HG02852 (cell line): ENCODE measurements around the gene ALDH5A1.

Experiments
- ATAC-seq: cut with Tn5 transposase; IDR thresholded peaks from one replicate; pipeline ENCODE4 v1.9.1; 2021; ENCODE audit warnings: mild to moderate bottlenecking, moderate library complexity; ENCODE audit not compliant: unreplicated experiment

Gene ALDH5A1

GRCh38 chr6:24522228-24523176 is 27.7 kb downstream of the ALDH5A1 start:
- ATAC-seq: peak; percentile 56

DNA sequence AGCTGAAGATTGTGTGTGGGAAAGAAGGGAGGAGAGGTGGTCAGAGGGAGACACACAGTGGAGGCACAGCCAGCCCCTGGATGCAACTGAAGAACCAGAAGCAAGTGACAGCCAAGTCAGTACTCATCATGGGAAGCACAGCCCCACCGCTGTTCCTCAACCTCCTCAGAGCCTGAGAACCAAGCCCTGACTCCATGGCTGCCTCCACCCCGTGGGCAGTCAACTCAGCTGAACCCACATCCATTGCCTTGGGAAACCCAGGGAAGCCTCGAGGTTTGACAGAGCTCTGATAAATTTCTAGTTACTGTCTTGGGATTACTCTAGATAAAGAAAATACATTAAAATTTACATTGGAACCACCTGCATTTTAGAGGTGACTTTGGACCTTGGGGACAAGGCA is 29.6 kb downstream of the ALDH5A1 start:
- no peak for ATAC-seq

DNA sequence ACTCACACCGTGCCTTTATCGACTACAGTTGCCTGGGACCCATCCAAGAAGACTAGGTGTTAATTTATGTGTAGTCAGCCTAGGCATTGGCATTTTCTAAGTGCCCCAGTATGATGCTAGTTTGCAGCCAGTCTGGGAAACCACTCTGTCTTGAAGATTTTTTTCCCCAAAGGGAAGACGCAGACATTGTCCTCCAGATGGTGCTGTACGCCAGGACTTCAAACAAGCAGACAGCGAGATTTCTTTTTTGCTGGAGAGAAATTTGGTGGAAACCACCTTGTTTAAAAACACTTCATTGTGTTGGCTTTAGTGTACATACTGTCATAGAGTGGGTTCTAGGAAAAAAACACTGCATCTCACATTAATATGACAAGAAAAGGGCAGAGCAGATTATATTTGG is 30.0 kb downstream of the ALDH5A1 start:
- no peak for ATAC-seq

- no peak for ATAC-seq
These were observed 35.2 kb downstream of the ALDH5A1 start for GRCh38 chr6:24529985-24530384.

GRCh38 chr6:24534329-24534728 is 39.6 kb downstream of the ALDH5A1 start:
- ATAC-seq: no peak

DNA sequence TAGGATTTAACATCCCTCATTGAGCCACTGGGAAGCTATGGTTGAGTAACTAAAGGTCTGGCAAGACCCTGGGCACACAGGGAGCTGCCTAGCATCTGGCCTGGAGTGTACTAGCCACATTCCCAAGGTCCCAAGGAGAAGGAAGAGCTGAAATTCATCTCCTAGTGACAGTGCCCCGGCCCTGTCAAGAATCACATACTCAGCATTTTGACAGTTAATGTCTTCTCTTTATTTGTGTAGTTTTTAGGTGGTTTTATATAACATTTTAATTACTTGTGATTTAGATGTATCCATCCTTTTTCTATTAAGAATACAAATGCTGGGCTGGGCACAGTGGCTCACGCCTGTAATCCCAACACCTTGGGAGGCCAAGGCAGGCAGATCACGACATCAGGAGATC is 40.4 kb downstream of the ALDH5A1 start:
- ATAC-seq: no peak

- no peak for ATAC-seq
These were observed 41.7 kb downstream of the ALDH5A1 start for GRCh38 chr6:24536466-24536865.

GRCh38 chr6:24537082-24537699 is 42.4 kb downstream of the ALDH5A1 start:
- ATAC-seq: no peak

DNA sequence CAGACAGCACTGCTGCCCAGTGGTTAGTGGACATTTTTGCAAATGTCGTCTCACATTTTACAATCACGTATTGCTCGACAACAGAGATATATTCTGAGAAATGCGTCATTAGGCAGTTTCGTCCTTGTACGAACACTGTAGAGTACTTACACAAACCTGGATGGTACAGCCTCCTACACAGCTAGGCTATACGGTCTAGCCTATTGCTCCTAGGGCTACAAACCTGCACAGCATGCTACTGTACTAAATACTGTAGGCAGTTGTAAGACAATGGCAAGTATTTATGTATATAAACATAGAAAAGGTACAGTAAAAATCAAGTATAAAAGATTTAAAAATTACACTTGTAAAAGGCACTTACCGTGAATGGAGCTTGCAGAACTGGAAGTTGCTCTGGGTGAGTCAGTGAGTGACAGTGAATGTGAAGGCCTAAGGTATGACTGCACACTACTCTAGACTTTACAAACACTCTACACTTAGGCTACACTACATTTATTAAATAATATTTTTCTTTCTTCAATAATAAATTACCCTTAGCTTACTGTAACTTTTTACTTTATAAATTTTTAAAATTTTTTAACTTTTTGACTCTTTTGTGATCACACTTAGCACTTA is 43.1 kb downstream of the ALDH5A1 start:
- no peak for ATAC-seq

GRCh38 chr6:24539416-24539815 is 44.6 kb downstream of the ALDH5A1 start:
- ATAC-seq: no peak

- no peak for ATAC-seq
These were observed 45.4 kb downstream of the ALDH5A1 start for GRCh38 chr6:24540197-24540596.

GRCh38 chr6:24543683-24544082 is 48.9 kb downstream of the ALDH5A1 start:
- no peak for ATAC-seq

- no peak for ATAC-seq
These were observed 50.4 kb downstream of the ALDH5A1 start for GRCh38 chr6:24545183-24545582.

DNA sequence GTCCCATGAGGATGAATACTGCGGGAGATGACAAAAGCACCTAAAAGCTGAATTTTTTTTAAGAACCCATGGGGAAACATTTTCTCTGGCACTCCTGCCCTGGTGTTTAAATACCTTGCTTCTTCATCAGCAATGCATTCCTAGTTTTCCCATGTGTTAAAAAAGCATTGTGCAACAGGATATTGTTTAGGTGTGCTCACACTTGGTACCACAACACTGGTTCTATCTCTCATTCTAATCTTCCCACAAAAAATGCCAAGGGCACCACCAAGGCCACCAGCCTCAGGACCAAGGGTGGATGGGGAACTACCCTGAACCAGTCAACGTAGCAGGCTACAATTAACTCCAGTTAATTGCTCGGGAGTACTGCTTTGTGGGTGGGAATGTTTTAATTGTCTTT is 50.9 kb downstream of the ALDH5A1 start:
- ATAC-seq: no peak

DNA sequence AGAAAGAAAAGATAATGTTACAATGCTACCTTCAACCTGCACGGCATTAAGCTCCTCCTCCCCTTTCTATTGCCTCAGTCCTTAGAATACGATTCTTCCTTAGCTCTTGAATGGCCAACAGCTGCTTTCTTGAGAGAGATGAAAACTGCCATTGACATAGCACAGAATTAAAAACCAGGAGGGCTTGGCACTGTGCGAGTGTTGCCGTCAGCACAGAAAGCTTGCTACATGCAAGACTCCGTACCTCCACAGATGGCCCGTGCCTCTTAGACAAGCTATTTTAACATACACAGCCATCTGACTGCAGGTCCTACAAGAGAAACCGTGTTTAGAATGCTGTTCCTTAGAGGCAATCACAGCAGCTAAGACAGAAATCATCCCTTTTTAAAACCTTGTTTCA is 51.7 kb downstream of the ALDH5A1 start:
- no peak for ATAC-seq

GRCh38 chr6:24547243-24547642 is 52.5 kb downstream of the ALDH5A1 start:
- ATAC-seq: no peak

DNA sequence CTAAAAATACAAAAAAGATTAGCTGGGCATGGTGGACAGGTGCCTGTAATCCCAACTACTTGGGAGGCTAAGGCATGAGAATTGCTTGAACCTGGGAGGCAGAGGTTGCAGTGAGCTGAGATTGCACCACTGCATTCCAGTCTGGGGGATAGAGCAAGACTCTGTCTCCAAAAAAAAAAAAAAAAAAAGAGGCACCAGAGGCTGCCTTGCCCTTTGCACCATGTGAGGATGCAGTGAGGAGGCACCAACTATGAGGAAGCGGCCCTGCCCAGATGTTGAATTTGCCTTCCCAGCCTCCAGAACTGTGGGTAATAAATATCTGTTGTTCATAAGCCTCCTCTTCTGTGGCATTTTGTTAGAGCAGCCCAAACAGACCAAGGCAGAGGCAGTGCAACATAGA is 54.4 kb downstream of the ALDH5A1 start:
- no peak for ATAC-seq

GRCh38 chr6:24549674-24550353 is 55.0 kb downstream of the ALDH5A1 start:
- ATAC-seq: no peak

DNA sequence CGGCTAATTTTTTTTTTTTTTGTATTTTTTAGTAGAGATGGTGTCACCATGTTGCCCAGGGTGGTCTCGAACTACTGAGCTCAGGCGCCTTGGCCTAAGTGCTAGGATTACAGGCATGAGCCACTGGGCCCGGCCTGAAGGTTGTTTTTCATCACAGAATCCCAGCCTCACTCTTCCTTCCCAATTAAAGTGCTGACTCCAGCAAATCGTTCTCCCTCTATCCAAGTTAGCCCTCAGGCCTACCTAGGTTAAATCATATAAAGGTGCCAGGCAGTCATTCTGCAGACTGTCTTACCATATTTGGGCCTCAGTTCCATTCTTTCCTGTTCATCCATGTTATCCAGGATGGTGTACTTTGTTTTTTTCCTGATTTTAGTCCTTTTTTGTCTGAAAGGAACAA is 56.4 kb downstream of the ALDH5A1 start:
- no peak for ATAC-seq

DNA sequence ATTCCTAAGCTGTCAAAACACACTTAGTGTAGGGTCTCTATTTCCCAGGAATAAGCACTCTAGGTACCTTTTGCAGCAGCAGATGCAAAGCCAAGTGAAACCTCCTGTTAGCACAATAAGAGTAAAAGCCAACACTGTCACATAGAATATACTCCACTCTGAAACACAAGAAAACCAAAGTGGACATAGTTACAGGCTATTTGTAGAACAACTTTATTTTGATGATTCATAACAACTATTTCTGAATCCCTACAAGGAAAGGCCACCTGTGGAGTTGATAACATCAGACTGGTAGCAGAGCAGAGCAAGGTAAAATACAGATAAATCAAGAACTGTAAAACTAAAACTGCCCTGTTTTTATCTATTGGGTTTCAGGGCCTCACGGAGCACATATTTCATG is 59.7 kb downstream of the ALDH5A1 start:
- ATAC-seq: peak; percentile 84

GRCh38 chr6:24558516-24558915 is 63.7 kb downstream of the ALDH5A1 start:
- ATAC-seq: no peak
